CD4-positive, alpha-beta T cell (primary cell): Measurements from ENCODE around the gene SH3BP5. TPM values are rescaled to one million over a fixed set of nuclear protein-coding genes. Genes with fewer than 3 reads are reported as not detected.
A peak's percentile ranks its signal among the peaks of the same experiment; 100 is the strongest.

Experiments
- ATAC-seq: fragments of 200-7000 bp; cut with Tn5 transposase; one replicate; pipeline ENCODE4 v1.10.0; 2022; ENCODE audit warnings: mild to moderate bottlenecking; ENCODE audit not compliant: poor library complexity
- CTCF ChIA-PET: fragments of 350-600 bp; sonication (Branson Sonifier 250); formaldehyde crosslinking; loops from one replicate; lab custom pipeline; 2021; ENCODE audit warnings: antibody characterized with exemption, inconsistent platforms; lab: Charles Lee
- POLR2A ChIA-PET: fragments of 350-600 bp; sonication (Branson Sonifier 250); formaldehyde crosslinking; loops from one replicate; lab custom pipeline; 2021; ENCODE audit warnings: antibody characterized with exemption, inconsistent platforms; lab: Charles Lee
- DNase-seq, 14 experiments: peaks; one replicate each; pipeline ENCODE4 v3.0.0-alpha.2; 2013 to 2020; ENCODE audit warnings: mixed read lengths in 2 of 14
- H3K27ac ChIP-seq, 2 donors: one replicate each; pipeline versions ENCODE4 v1.5.1 to v1.7.0; 2013; ENCODE audit warnings: low read length in 2 of 2, low read depth in 1 of 2, mild to moderate bottlenecking in 1 of 2
- H3K27me3 ChIP-seq, 2 experiments: 1 replicate in 1 of 2; 2 replicates in 1 of 2; pipeline versions ENCODE4 v1.6.1 to v1.7.0; 2013; ENCODE audit warnings: low read length in 2 of 2, control low read depth in 1 of 2, mild to moderate bottlenecking in 1 of 2, moderate library complexity in 1 of 2; ENCODE audit not compliant: insufficient read depth in 2 of 2, control insufficient read depth in 1 of 2
- H3K36me3 ChIP-seq: one replicate; pipeline ENCODE4 v1.6.1; 2013; ENCODE audit warnings: low read length, control low read depth; ENCODE audit not compliant: insufficient read depth
- H3K4me1 ChIP-seq: one replicate; pipeline ENCODE4 v1.6.1; 2013; ENCODE audit warnings: low read length, control low read depth; ENCODE audit not compliant: insufficient read depth
- H3K4me3 ChIP-seq: one replicate; pipeline ENCODE4 v1.5.1; 2013; ENCODE audit warnings: mild to moderate bottlenecking, low read length, moderate library complexity
- H3K9me3 ChIP-seq, 2 experiments: 1 replicate in 1 of 2; 2 replicates in 1 of 2; pipeline versions ENCODE4 v1.6.1 to v1.7.0; 2013; ENCODE audit warnings: low read length in 2 of 2, mild to moderate bottlenecking in 2 of 2, control low read depth in 1 of 2, moderate library complexity in 1 of 2; ENCODE audit not compliant: control insufficient read depth in 1 of 2, insufficient read depth in 1 of 2
- H3K27ac Mint-ChIP-seq: one replicate; pipeline ENCODE4 v1.8.0; 2020; ENCODE audit warnings: mixed read lengths
- H3K27me3 Mint-ChIP-seq: one replicate; pipeline ENCODE4 v1.8.0; 2021; ENCODE audit warnings: mixed read lengths
- H3K36me3 Mint-ChIP-seq: one replicate; pipeline ENCODE4 v1.8.0; 2021; ENCODE audit warnings: low read depth, mixed read lengths
- H3K4me1 Mint-ChIP-seq: one replicate; pipeline ENCODE4 v1.8.0; 2021; ENCODE audit warnings: low read depth, mixed read lengths
- H3K4me3 Mint-ChIP-seq: one replicate; pipeline ENCODE4 v1.8.0; 2020; ENCODE audit warnings: mild to moderate bottlenecking, mixed read lengths
- H3K9me3 Mint-ChIP-seq: one replicate; pipeline ENCODE4 v1.8.0; 2020; ENCODE audit warnings: mixed read lengths
- intact Hi-C, 2 experiments: fragments of 100-400 bp; cut with DNase I in 1 of 2; cut with micrococcal nuclease in 1 of 2; formaldehyde crosslinking; loops; one replicate each; pipeline versions ENCODE4 v1.15.1 to v1.9.0; 2023 to 2025; cut with DNase I, micrococcal nuclease
- total RNA-seq, 174 experiments: library from RNA in 2 of 174; stranded (reverse) in 2 of 174; gene quantifications; one replicate each; pipeline ENCODE4 v1.2.3 and lab custom pipeline; 2021 to 2026
- TF ChIP-seq, protein P1 (sequence below): fragments of 200-600 bp; IDR thresholded peaks from one replicate; pipeline ENCODE4 v1.8.0; 2022; ENCODE audit warnings: antibody characterized with exemption, mild to moderate bottlenecking

SH3BP5 gene
- total RNA-seq, 2 experiments from 2014 or later, result 16.8 to 17.7 TPM

DNA sequence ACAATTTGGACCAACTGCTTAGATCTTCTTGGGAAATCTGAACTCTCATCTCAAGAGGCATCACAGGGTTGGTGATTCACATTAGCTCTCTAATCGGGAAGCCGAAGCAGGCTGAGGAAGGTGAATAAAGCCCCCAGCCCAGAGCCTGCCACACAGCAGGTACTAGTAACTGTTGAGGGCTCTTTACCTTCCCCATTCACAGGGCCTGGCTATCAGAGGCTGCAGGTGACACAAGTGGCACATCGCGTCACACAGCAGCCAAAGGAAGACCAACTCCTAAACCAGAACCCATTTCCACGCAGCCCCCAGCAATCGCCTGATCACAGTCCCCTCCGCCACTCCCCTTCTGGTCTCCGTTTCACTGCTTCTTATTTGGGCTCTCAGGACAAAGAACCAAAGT lies 29.2 kb downstream of the SH3BP5 start:
- no peak overlapping the region for H3K27ac ChIP-seq
- CTCF ChIA-PET, result no interaction called here

DNA sequence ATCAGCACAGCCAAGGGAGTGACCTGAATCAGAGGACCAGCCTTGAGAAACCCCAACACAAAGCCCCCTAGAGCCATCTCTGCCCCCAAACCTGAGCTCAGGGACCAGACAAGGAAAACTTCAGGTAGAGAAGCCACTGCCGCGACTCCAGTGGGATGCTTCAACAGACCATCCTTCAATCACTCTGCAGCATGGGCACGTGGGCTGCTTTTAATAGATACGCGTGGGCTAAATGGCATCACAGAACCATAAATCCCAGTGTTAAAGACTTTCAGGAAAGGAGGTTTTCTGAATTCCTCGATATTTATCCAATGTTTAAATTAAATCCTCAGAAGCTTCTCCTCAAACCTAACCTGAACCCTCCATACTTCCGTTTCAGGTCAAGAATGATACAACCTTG lies 30.6 kb downstream of the SH3BP5 start:
- TF ChIP-seq, protein P1, sequence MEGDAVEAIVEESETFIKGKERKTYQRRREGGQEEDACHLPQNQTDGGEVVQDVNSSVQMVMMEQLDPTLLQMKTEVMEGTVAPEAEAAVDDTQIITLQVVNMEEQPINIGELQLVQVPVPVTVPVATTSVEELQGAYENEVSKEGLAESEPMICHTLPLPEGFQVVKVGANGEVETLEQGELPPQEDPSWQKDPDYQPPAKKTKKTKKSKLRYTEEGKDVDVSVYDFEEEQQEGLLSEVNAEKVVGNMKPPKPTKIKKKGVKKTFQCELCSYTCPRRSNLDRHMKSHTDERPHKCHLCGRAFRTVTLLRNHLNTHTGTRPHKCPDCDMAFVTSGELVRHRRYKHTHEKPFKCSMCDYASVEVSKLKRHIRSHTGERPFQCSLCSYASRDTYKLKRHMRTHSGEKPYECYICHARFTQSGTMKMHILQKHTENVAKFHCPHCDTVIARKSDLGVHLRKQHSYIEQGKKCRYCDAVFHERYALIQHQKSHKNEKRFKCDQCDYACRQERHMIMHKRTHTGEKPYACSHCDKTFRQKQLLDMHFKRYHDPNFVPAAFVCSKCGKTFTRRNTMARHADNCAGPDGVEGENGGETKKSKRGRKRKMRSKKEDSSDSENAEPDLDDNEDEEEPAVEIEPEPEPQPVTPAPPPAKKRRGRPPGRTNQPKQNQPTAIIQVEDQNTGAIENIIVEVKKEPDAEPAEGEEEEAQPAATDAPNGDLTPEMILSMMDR, result no peak
- Mint-ChIP-seq H3K4me1 (peaks cover 79% of the 10 kb centered on the region), H3K9me3 (no peaks in the 10 kb centered on the region), H3K36me3 (peaks cover 78% of the 10 kb centered on the region), H3K4me3 (no peak overlapping the region), H3K27ac (peak overlapping the region; percentile 82), H3K27me3 (no peaks in the 10 kb centered on the region)
- Histone ChIP-seq H3K4me1 (peaks cover 74% of the 10 kb centered on the region), H3K27me3 (no peaks in the 10 kb centered on the region), H3K36me3 (peaks cover 49% of the 10 kb centered on the region), H3K27ac (no peak overlapping the region), H3K4me3 (no peak overlapping the region), H3K9me3 (no peaks in the 10 kb centered on the region)
- ATAC-seq (no peak), DNase-seq (no peak)
- intact Hi-C loops, result no loop called here
- POLR2A ChIA-PET, result interaction anchor here (1.0 to 2.2 kb wide), 2 partner anchors 11 to 30 kb away, joined by 3 to 6 read pairs; no protein-coding TSS in a partner anchor
- CTCF ChIA-PET, result interaction anchor here (1.6 kb wide), 1 partner anchor 34 kb away, joined by 5 read pairs; no protein-coding TSS in a partner anchor

More for the DNA sequence above, 29.2 kb downstream of the SH3BP5 start:
- Mint-ChIP-seq H3K36me3 (peaks cover 80% of the 10 kb centered on the region), H3K9me3 (no peaks in the 10 kb centered on the region), H3K4me1 (peaks cover 73% of the 10 kb centered on the region), H3K27me3 (no peaks in the 10 kb centered on the region), H3K27ac (peak overlapping the region; percentile 82), H3K4me3 (no peak overlapping the region)
- no peak for DNase-seq
- ATAC-seq, result no peak
- TF ChIP-seq, protein P1, result no peak
- H3K27me3 ChIP-seq, result no peaks in the 10 kb centered on the region
- H3K36me3 ChIP-seq, result peaks cover 56% of the 10 kb centered on the region
- POLR2A ChIA-PET, result interaction anchor here (1.4 to 3.0 kb wide), 2 partner anchors 11 to 32 kb away, joined by 3 to 15 read pairs; no protein-coding TSS in a partner anchor
- H3K4me1 ChIP-seq, result peaks cover 70% of the 10 kb centered on the region
- H3K9me3 ChIP-seq, result no peaks in the 10 kb centered on the region
- peak overlapping the region; percentile 36 for H3K4me3 ChIP-seq
- intact Hi-C loops, result no loop called here

DNA sequence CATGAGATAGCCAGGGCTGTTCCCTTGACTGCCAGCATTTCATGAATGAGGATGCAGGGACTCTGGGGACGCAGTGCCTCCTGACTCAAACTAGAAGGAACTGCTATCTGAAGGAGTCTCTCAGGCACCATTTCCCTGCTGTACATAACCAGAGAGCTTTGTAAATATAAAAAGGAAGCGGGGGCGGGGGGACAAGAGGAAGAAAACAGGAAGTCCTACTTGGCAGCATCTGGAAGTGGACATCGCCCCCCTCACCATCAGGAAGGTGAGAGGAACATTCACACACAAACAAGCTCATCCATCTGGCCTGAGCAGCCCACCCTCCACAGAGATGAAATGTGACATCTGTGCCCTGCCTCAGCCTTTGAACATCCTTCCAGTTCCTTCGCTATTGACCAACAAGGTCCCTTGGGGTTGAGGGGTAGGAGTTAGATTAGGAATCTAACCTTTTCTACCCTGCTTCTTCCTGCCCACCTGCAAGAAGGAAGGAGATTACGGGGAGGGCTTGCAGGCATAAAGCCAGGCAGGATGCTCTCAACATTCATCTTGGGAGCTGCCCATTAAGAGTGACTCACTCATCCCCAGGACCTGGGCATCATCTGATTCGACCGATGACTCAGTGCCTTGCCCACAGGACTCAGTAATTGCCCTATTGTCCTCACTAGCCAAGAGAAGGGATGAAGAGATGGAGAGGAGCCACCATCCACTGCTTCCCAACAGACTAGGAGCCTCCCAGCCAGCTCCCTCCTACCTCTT lies 31.9 kb downstream of the SH3BP5 start:
- Mint-ChIP-seq H3K27me3 (no peaks in the 10 kb centered on the region), H3K27ac (no peak overlapping the region), H3K4me3 (no peak overlapping the region), H3K4me1 (peaks cover 88% of the 10 kb centered on the region), H3K36me3 (peaks cover 74% of the 10 kb centered on the region), H3K9me3 (no peaks in the 10 kb centered on the region)
- H3K27me3 ChIP-seq, result no peaks in the 10 kb centered on the region
- no peaks in the 10 kb centered on the region for H3K9me3 ChIP-seq
- H3K4me1 ChIP-seq, result peaks cover 77% of the 10 kb centered on the region
- peaks cover 46% of the 10 kb centered on the region for H3K36me3 ChIP-seq
- no peak overlapping the region for H3K4me3 ChIP-seq
- DNase-seq, result peak in 2 of 14 experiments; percentile 61 to 69
- ATAC-seq, result no peak
- ChIA-PET POLR2A (interaction anchor here (0.8 to 2.2 kb wide), 8 partner anchors 8 to 55 kb away, joined by 3 to 6 read pairs (median 4); no protein-coding TSS in a partner anchor), CTCF (interaction anchor here (1.6 to 2.0 kb wide), 2 partner anchors 32 kb away, joined by 5 to 6 read pairs; partner anchors contain the start of gene SH3BP5)
- TF ChIP-seq, protein P1, result no peak
- no peak overlapping the region for H3K27ac ChIP-seq
- intact Hi-C loops, result no loop called here
